Measurements from ENCODE around the gene ASPA. TPM values are rescaled to one million over a fixed set of nuclear protein-coding genes. Genes with fewer than 3 reads are reported as not detected.

ASPA gene
- total RNA-seq, 2 experiments from 2014 or later = not detected

DNA sequence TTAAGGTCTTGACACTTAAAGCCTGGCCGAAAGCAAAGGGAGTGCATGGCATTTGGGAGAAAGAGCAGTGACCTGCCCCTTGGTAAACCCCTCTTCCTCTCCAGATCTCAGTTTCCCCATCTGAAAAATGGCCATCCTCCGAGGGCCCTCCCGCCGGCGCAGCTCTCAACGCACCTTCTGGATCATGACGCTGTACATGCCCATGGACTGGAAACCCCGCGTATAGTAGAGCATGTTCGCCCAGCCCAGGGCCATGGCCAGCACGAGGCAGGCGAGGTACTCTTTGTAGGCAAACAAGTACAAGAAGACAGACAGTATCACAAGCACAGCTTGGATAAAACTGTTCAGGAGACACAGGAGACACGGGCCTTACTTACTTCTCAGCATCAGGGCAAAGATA lies 48.2 kb downstream of the ASPA start:
- no peak overlapping the region for H2AFZ ChIP-seq (ENCODE audit: low read length)
- no peaks in the 10 kb centered on the region for H3K36me3 ChIP-seq (ENCODE audit: insufficient read depth, low read length)
- H4K20me1 ChIP-seq (ENCODE audit: insufficient read depth, low read length) = no peaks in the 10 kb centered on the region
- intact Hi-C loops (cut with micrococcal nuclease; ENCODE audit: unreplicated experiment) = no loop called here
- POLR2A ChIA-PET = no interaction called here
- no peak overlapping the region for H3K4me3 ChIP-seq (ENCODE audit: low read depth, low read length, poor library complexity, severe bottlenecking)
- H3K9me2 ChIP-seq (ENCODE audit: insufficient read depth, low read length) = no peaks in the 10 kb centered on the region
- DNase-seq (ENCODE audit: low spot score) = no peak
- CTCF ChIA-PET (ENCODE audit: unreplicated experiment) = no interaction called here
- H3K79me2 ChIP-seq (ENCODE audit: insufficient read depth, low read depth, low read length) = no peaks in the 10 kb centered on the region
- no peak overlapping the region for H3K4me2 ChIP-seq (ENCODE audit: low read length)
- H3K4me1 ChIP-seq (ENCODE audit: insufficient read depth, low read length, poor library complexity, severe bottlenecking) = no peaks in the 10 kb centered on the region
- H3K9me3 ChIP-seq (ENCODE audit: low read length) = no peaks in the 10 kb centered on the region
- H3K27ac ChIP-seq (ENCODE audit: low read depth, low read length, poor library complexity, severe bottlenecking) = no peak overlapping the region
- BruUV-seq (replicated peaks) = no TSS peak
- no peak for TF ChIP-seq EZH2phosphoT487 (IDR thresholded peaks at IDR 0.05; ENCODE audit: borderline replicate concordance, low read depth, low read length)
- TF ChIP-seq, protein P1, sequence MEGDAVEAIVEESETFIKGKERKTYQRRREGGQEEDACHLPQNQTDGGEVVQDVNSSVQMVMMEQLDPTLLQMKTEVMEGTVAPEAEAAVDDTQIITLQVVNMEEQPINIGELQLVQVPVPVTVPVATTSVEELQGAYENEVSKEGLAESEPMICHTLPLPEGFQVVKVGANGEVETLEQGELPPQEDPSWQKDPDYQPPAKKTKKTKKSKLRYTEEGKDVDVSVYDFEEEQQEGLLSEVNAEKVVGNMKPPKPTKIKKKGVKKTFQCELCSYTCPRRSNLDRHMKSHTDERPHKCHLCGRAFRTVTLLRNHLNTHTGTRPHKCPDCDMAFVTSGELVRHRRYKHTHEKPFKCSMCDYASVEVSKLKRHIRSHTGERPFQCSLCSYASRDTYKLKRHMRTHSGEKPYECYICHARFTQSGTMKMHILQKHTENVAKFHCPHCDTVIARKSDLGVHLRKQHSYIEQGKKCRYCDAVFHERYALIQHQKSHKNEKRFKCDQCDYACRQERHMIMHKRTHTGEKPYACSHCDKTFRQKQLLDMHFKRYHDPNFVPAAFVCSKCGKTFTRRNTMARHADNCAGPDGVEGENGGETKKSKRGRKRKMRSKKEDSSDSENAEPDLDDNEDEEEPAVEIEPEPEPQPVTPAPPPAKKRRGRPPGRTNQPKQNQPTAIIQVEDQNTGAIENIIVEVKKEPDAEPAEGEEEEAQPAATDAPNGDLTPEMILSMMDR (conservative IDR thresholded peaks at IDR 0.05; ENCODE audit: low read length) = no peak

DNA sequence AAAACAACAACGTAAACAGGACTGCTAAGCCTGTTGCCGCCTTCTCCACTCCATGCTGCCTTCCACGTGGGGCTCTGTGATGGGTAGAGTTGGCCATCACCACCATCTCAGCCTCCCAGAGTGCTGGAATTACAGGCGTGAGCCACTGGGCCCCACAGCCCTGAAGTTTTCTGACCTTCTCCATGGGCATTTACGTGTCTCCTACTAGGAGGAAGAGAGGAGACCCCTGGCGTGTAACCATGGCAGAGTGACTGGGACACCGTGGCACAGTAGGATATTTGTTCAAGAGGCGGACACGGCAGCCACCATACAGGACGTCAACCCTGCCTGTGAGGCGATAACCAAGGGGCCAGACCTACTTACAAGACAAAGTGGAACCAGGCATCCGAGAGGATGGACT lies 50.7 kb downstream of the ASPA start:
- H3K9me2 ChIP-seq (ENCODE audit: insufficient read depth, low read length) = no peaks in the 10 kb centered on the region
- no peak for DNase-seq (ENCODE audit: low spot score)
- ChIA-PET CTCF (ENCODE audit: unreplicated experiment) (no interaction called here), POLR2A (no interaction called here)
- no peak overlapping the region for H3K4me2 ChIP-seq (ENCODE audit: low read length)
- no peaks in the 10 kb centered on the region for H3K79me2 ChIP-seq (ENCODE audit: insufficient read depth, low read depth, low read length)
- no peak overlapping the region for H2AFZ ChIP-seq (ENCODE audit: low read length)
- no TSS peak for BruUV-seq (replicated peaks)
- H4K20me1 ChIP-seq (ENCODE audit: insufficient read depth, low read length) = no peaks in the 10 kb centered on the region
- H3K4me1 ChIP-seq (ENCODE audit: insufficient read depth, low read length, poor library complexity, severe bottlenecking) = no peaks in the 10 kb centered on the region
- H3K27ac ChIP-seq (ENCODE audit: low read depth, low read length, poor library complexity, severe bottlenecking) = no peak overlapping the region
- intact Hi-C loops (cut with micrococcal nuclease; ENCODE audit: unreplicated experiment) = no loop called here
- no peak overlapping the region for H3K4me3 ChIP-seq (ENCODE audit: low read depth, low read length, poor library complexity, severe bottlenecking)
- TF ChIP-seq EZH2phosphoT487 (IDR thresholded peaks at IDR 0.05; ENCODE audit: borderline replicate concordance, low read depth, low read length) = no peak
- TF ChIP-seq, protein P1 (conservative IDR thresholded peaks at IDR 0.05; ENCODE audit: low read length) = no peak
- H3K36me3 ChIP-seq (ENCODE audit: insufficient read depth, low read length) = no peaks in the 10 kb centered on the region
- H3K9me3 ChIP-seq (ENCODE audit: low read length) = no peaks in the 10 kb centered on the region

DNA sequence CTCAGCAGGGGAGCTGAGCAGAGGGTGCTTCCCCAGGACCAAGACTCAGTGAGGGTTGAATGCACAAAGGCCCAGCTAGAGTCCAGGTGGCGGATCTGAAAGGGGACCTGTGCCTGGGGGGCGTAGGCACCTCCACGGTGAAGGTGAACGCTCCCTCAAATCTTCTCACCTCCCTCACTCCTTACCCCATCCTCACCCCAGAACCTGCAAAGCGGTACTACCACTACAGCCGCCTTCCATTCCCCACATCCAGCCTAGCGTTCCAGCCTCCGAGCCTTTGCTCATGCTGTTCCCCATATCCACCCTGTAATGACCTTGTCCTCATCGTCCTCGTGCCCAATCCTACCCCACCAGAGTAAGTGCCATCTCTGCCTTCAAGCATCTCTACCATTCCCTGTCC lies 51.2 kb downstream of the ASPA start:
- H3K36me3 ChIP-seq (ENCODE audit: insufficient read depth, low read length) = no peaks in the 10 kb centered on the region
- no peak for DNase-seq (ENCODE audit: low spot score)
- H3K9me3 ChIP-seq (ENCODE audit: low read length) = no peaks in the 10 kb centered on the region
- H3K4me2 ChIP-seq (ENCODE audit: low read length) = no peak overlapping the region
- no peaks in the 10 kb centered on the region for H3K9me2 ChIP-seq (ENCODE audit: insufficient read depth, low read length)
- ChIA-PET POLR2A (no interaction called here), CTCF (ENCODE audit: unreplicated experiment) (no interaction called here)
- no peaks in the 10 kb centered on the region for H3K79me2 ChIP-seq (ENCODE audit: insufficient read depth, low read depth, low read length)
- no peak overlapping the region for H3K4me3 ChIP-seq (ENCODE audit: low read depth, low read length, poor library complexity, severe bottlenecking)
- TF ChIP-seq, protein P1 (conservative IDR thresholded peaks at IDR 0.05; ENCODE audit: low read length) = no peak
- no peak for TF ChIP-seq EZH2phosphoT487 (IDR thresholded peaks at IDR 0.05; ENCODE audit: borderline replicate concordance, low read depth, low read length)
- H3K4me1 ChIP-seq (ENCODE audit: insufficient read depth, low read length, poor library complexity, severe bottlenecking) = no peaks in the 10 kb centered on the region
- intact Hi-C loops (cut with micrococcal nuclease; ENCODE audit: unreplicated experiment) = no loop called here
- no peak overlapping the region for H2AFZ ChIP-seq (ENCODE audit: low read length)
- no peaks in the 10 kb centered on the region for H4K20me1 ChIP-seq (ENCODE audit: insufficient read depth, low read length)
- BruUV-seq (replicated peaks) = no TSS peak
- H3K27ac ChIP-seq (ENCODE audit: low read depth, low read length, poor library complexity, severe bottlenecking) = no peak overlapping the region
